H9 (cell line): ENCODE measurements around the gene MBD2. TPM values are rescaled to one million over a fixed set of nuclear protein-coding genes. Genes with fewer than 3 reads are reported as not detected.

Experiments used
- DNase-seq: peaks from one replicate; pipeline ENCODE4 v3.0.0-alpha.2; 2017
- H2AFZ ChIP-seq: one replicate; pipeline ENCODE4 v1.6.1; 2013; ENCODE audit warnings: mild to moderate bottlenecking, low read length, control low read depth, moderate library complexity
- H2AK5ac ChIP-seq: 2 replicates; pipeline ENCODE4 v1.6.1; 2013; ENCODE audit warnings: low read length, control low read depth, mixed read lengths; ENCODE audit not compliant: insufficient read length
- H2BK120ac ChIP-seq: one replicate; pipeline ENCODE4 v1.6.1; 2013; ENCODE audit warnings: low read depth, mild to moderate bottlenecking, low read length, control low read depth, inconsistent platforms; ENCODE audit not compliant: poor library complexity, severe bottlenecking
- H2BK12ac ChIP-seq: 2 replicates; pipeline ENCODE4 v1.6.1; 2013; ENCODE audit warnings: low read length, control low read depth, mixed read lengths, low read depth; ENCODE audit not compliant: insufficient read length
- H2BK15ac ChIP-seq: 2 replicates; pipeline ENCODE4 v1.6.1; 2013; ENCODE audit warnings: low read depth, low read length, control low read depth
- H2BK20ac ChIP-seq: one replicate; pipeline ENCODE4 v1.6.1; 2013; ENCODE audit warnings: low read depth, mild to moderate bottlenecking, low read length, control low read depth, inconsistent platforms; ENCODE audit not compliant: poor library complexity, severe bottlenecking
- H2BK5ac ChIP-seq: 2 replicates; pipeline ENCODE4 v1.6.1; 2013; ENCODE audit warnings: low read length, control low read depth, mixed read lengths; ENCODE audit not compliant: insufficient read length
- H3K14ac ChIP-seq: 2 replicates; pipeline ENCODE4 v1.6.1; 2013; ENCODE audit warnings: low read length, control low read depth; ENCODE audit not compliant: insufficient read depth
- H3K18ac ChIP-seq: 2 replicates; pipeline ENCODE4 v1.6.1; 2013; ENCODE audit warnings: low read depth, mild to moderate bottlenecking, mixed read lengths, low read length, control low read depth; ENCODE audit not compliant: insufficient read length
- H3K23ac ChIP-seq: 2 replicates; pipeline ENCODE4 v1.6.1; 2013; ENCODE audit warnings: low read length, control low read depth, mixed read lengths, low read depth; ENCODE audit not compliant: insufficient read length
- H3K23me2 ChIP-seq: 2 replicates; pipeline ENCODE4 v1.6.1; 2013; ENCODE audit warnings: low read depth, mild to moderate bottlenecking, mixed read lengths, low read length, control low read depth; ENCODE audit not compliant: insufficient read length, poor library complexity, severe bottlenecking
- H3K27ac ChIP-seq: 2 replicates; pipeline ENCODE4 v1.5.1; 2013; ENCODE audit warnings: low read length, control low read depth, mixed read lengths, low read depth; ENCODE audit not compliant: insufficient read length
- H3K27me3 ChIP-seq: 2 replicates; pipeline ENCODE4 v1.6.1; 2013; ENCODE audit warnings: low read length, control low read depth, inconsistent platforms; ENCODE audit not compliant: insufficient read depth
- H3K4ac ChIP-seq: 2 replicates; pipeline ENCODE4 v1.6.1; 2013; ENCODE audit warnings: low read depth, mild to moderate bottlenecking, control low read depth, inconsistent platforms, low read length, moderate library complexity
- H3K4me1 ChIP-seq: 2 replicates; pipeline ENCODE4 v1.6.1; 2013; ENCODE audit warnings: low read length, control low read depth, inconsistent platforms; ENCODE audit not compliant: insufficient read depth
- H3K4me2 ChIP-seq: 2 replicates; pipeline ENCODE4 v1.6.1; 2013; ENCODE audit warnings: low read length, control low read depth, mixed read lengths; ENCODE audit not compliant: insufficient read length, insufficient read depth
- H3K56ac ChIP-seq: 2 replicates; pipeline ENCODE4 v1.6.1; 2013; ENCODE audit warnings: low read depth, mild to moderate bottlenecking, mixed read lengths, low read length, control low read depth; ENCODE audit not compliant: insufficient read length
- H3K79me1 ChIP-seq: 2 replicates; pipeline ENCODE4 v1.6.1; 2013; ENCODE audit warnings: low read depth, mild to moderate bottlenecking, moderate library complexity, low read length, control low read depth, inconsistent platforms; ENCODE audit not compliant: insufficient read depth, poor library complexity, severe bottlenecking
- H3K79me2 ChIP-seq: 2 replicates; pipeline ENCODE4 v1.6.1; 2013; ENCODE audit warnings: low read length, control low read depth, inconsistent platforms; ENCODE audit not compliant: insufficient read depth
- H3K9ac ChIP-seq: 2 replicates; pipeline ENCODE4 v1.6.1; 2013; ENCODE audit warnings: low read length, control low read depth, mixed read lengths; ENCODE audit not compliant: insufficient read length; ENCODE audit errors: extremely low read depth
- H3K9me3 ChIP-seq: one replicate; pipeline ENCODE4 v1.6.1; 2013; ENCODE audit warnings: low read depth, low read length, inconsistent platforms; ENCODE audit not compliant: control insufficient read depth
- H3T11ph ChIP-seq: one replicate; pipeline ENCODE4 v1.6.1; 2013; ENCODE audit warnings: mild to moderate bottlenecking, low read length, control low read depth, inconsistent platforms
- H4K20me1 ChIP-seq: one replicate; pipeline ENCODE4 v1.6.1; 2013; ENCODE audit not compliant: control insufficient read depth, insufficient read length, insufficient read depth
- H4K5ac ChIP-seq: 2 replicates; pipeline ENCODE4 v1.6.1; 2013; ENCODE audit warnings: low read depth, mild to moderate bottlenecking, mixed read lengths, low read length, control low read depth; ENCODE audit not compliant: insufficient read length
- H4K8ac ChIP-seq: replicated peaks from 2 replicates; pipeline ENCODE4 v1.6.1; 2013; ENCODE audit warnings: low read length, control low read depth, mixed read lengths, low read depth; ENCODE audit not compliant: insufficient read length
- H4K91ac ChIP-seq: 2 replicates; pipeline ENCODE4 v1.6.1; 2013; ENCODE audit warnings: low read depth, mild to moderate bottlenecking, moderate library complexity, mixed read lengths, low read length, control low read depth; ENCODE audit not compliant: insufficient read length
- H3K27ac Mint-ChIP-seq, 3 experiments: 2 replicates in 2 of 3; 3 replicates in 1 of 3; pipeline ENCODE4 v1.8.0; 2020 to 2021; ENCODE audit warnings: mixed read lengths in 3 of 3, mild to moderate bottlenecking in 1 of 3, moderate library complexity in 1 of 3
- H3K27me3 Mint-ChIP-seq: 2 replicates; pipeline ENCODE4 v1.8.0; 2021; ENCODE audit warnings: low read depth, mild to moderate bottlenecking, moderate library complexity, mixed read lengths
- H3K36me3 Mint-ChIP-seq, 3 experiments: 2 replicates in 2 of 3; 3 replicates in 1 of 3; pipeline ENCODE4 v1.8.0; 2020 to 2021; ENCODE audit warnings: low read depth in 3 of 3, mixed read lengths in 3 of 3; ENCODE audit not compliant: insufficient read depth in 1 of 3
- H3K4me1 Mint-ChIP-seq, 2 experiments: 2 replicates each; pipeline ENCODE4 v1.8.0; 2020; ENCODE audit warnings: mixed read lengths in 2 of 2
- H3K4me3 Mint-ChIP-seq, 2 experiments: 2 replicates in 1 of 2; 3 replicates in 1 of 2; pipeline ENCODE4 v1.8.0; 2020 to 2021; ENCODE audit warnings: mild to moderate bottlenecking in 2 of 2, mixed read lengths in 2 of 2, moderate library complexity in 1 of 2
- H3K9me3 Mint-ChIP-seq, 2 experiments: 2 replicates in 1 of 2; 3 replicates in 1 of 2; pipeline ENCODE4 v1.8.0; 2020; ENCODE audit warnings: mild to moderate bottlenecking in 2 of 2, mixed read lengths in 2 of 2, moderate library complexity in 1 of 2
- WGBS: extraction: QIAGEN DNeasy Blood & Tissue Kit; methylation state at CpG from one replicate; pipeline ENCODE4 v1.1.7; 2013; ENCODE audit warnings: missing lambda C conversion rate, low lambda C conversion rate, mixed read lengths; ENCODE audit not compliant: insufficient read length; ENCODE audit errors: extremely low coverage; 5-methylcytosine and 5-hydroxymethylcytosine counted together
- total RNA-seq: library from RNA; stranded (reverse); gene quantifications from 2 replicates; pipeline ENCODE4 v1.2.1, GENCODE V29; 2021
- TF ChIP-seq, protein P1 (sequence below): fragments of 200-600 bp; sonication (generic); conservative IDR thresholded peaks from 3 replicates; pipeline ENCODE4 v1.8.0; 2021; ENCODE audit warnings: antibody characterized with exemption, mild to moderate bottlenecking

MBD2 gene
- total RNA-seq, 1 experiment from 2014 or later, result 34.0 TPM

DNA sequence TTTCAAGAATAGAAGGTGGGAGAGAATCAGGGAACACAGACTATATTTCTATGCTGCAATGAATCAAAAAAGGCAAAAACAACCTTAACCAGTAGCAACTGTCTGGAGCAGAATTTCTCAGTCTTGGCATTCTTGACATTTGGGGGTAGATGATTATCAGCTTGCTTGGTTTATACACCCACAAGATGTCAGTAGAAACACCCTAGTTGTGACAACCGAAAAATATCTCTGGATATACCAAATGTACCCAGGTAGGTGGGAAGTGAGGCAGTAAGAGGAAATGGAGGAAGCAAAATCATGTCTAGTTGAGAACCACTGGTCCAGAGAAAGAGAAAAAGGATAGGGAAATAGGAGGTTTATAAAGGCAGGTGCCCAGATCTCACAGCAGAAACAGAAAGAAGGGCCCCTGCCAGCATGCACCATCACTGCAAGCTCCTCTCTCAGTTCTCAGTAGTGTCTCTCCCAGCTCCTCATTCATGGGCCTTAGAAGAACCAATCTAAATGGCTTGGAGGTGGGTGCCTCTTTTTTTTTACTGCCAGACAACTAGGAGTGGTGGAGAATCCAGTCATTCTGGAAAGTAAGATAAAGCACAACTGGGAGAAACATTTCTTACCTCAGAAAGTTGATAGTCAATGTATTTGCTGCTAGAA is 50.4 kb downstream of the MBD2 start:
- Mint-ChIP-seq H3K9me3 (no peaks in the 10 kb centered on the region), H3K4me1 (peaks cover 6 to 7% of the 10 kb centered on the region in 2 experiments; a peak in 2 of 4 replicates), H3K27me3 (no peaks in the 10 kb centered on the region), H3K36me3 (no peaks in the 10 kb centered on the region), H3K4me3 (no peak overlapping the region), H3K27ac (no peak overlapping the region)
- Histone ChIP-seq H4K91ac (no peak overlapping the region), H4K20me1 (no peaks in the 10 kb centered on the region), H2BK120ac (no peak overlapping the region), H3K14ac (no peak overlapping the region), H2BK12ac (no peak overlapping the region), H3K27me3 (no peaks in the 10 kb centered on the region), H3K9ac (no peak overlapping the region), H4K8ac (no peak overlapping the region), H2BK5ac (no peak overlapping the region), H3T11ph (no peak overlapping the region), H3K4me2 (no peak overlapping the region), H3K27ac (no peak overlapping the region), H3K9me3 (no peaks in the 10 kb centered on the region), H2BK20ac (no peak overlapping the region), H2AK5ac (no peak overlapping the region), H3K4me1 (no peaks in the 10 kb centered on the region), H2AFZ (no peak overlapping the region), H3K23ac (no peak overlapping the region), H3K56ac (no peak overlapping the region), H3K4ac (no peak overlapping the region), H3K79me2 (no peaks in the 10 kb centered on the region), H3K18ac (no peak overlapping the region), H2BK15ac (no peak overlapping the region), H3K79me1 (no peaks in the 10 kb centered on the region), H3K23me2 (no peaks in the 10 kb centered on the region), H4K5ac (no peak overlapping the region)
- TF ChIP-seq, protein P1, sequence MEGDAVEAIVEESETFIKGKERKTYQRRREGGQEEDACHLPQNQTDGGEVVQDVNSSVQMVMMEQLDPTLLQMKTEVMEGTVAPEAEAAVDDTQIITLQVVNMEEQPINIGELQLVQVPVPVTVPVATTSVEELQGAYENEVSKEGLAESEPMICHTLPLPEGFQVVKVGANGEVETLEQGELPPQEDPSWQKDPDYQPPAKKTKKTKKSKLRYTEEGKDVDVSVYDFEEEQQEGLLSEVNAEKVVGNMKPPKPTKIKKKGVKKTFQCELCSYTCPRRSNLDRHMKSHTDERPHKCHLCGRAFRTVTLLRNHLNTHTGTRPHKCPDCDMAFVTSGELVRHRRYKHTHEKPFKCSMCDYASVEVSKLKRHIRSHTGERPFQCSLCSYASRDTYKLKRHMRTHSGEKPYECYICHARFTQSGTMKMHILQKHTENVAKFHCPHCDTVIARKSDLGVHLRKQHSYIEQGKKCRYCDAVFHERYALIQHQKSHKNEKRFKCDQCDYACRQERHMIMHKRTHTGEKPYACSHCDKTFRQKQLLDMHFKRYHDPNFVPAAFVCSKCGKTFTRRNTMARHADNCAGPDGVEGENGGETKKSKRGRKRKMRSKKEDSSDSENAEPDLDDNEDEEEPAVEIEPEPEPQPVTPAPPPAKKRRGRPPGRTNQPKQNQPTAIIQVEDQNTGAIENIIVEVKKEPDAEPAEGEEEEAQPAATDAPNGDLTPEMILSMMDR, result no peak
- DNase-seq, result no peak
- no CpG with 5 or more reads among the region's 1 CpG for WGBS
